Osteocyte (in vitro differentiated cells): ENCODE results near the gene CST3. TPM values are rescaled to one million over a fixed set of nuclear protein-coding genes. Genes with fewer than 3 reads are reported as not detected.
"Not testable (repeated sequence)": the region's sequence is repeated elsewhere in the genome, so short reads cannot be mapped to it uniquely, and the experiment has no call there.

Experiments
- DNase-seq: peaks from one replicate; pipeline ENCODE4 v3.0.0; 2021; ENCODE audit warnings: mixed read lengths; ENCODE audit not compliant: unreplicated experiment; ENCODE audit errors: extremely low spot score
- H3K27ac Mint-ChIP-seq: one replicate; pipeline ENCODE4 v1.8.0; 2021; ENCODE audit warnings: mild to moderate bottlenecking, mixed read lengths; ENCODE audit not compliant: unreplicated experiment
- H3K27me3 Mint-ChIP-seq: one replicate; pipeline ENCODE4 v1.8.0; 2021; ENCODE audit warnings: mixed read lengths; ENCODE audit not compliant: unreplicated experiment
- H3K36me3 Mint-ChIP-seq: one replicate; pipeline ENCODE4 v1.8.0; 2021; ENCODE audit warnings: mixed read lengths; ENCODE audit not compliant: unreplicated experiment
- H3K4me1 Mint-ChIP-seq: one replicate; pipeline ENCODE4 v1.8.0; 2021; ENCODE audit warnings: mixed read lengths; ENCODE audit not compliant: unreplicated experiment
- H3K4me3 Mint-ChIP-seq: one replicate; pipeline ENCODE4 v1.8.0; 2021; ENCODE audit warnings: mild to moderate bottlenecking, moderate library complexity, mixed read lengths; ENCODE audit not compliant: unreplicated experiment
- H3K9me3 Mint-ChIP-seq: one replicate; pipeline ENCODE4 v1.8.0; 2021; ENCODE audit warnings: mixed read lengths; ENCODE audit not compliant: unreplicated experiment
- total RNA-seq: library from RNA; stranded (reverse); gene quantifications from 2 replicates; pipeline ENCODE4 v1.2.1, GENCODE V29; 2021
- TF ChIP-seq, protein P1 (sequence below): fragments of 200-600 bp; sonication (generic); IDR thresholded peaks from 2 replicates; pipeline ENCODE4 v1.5.0; 2021; ENCODE audit warnings: antibody characterized with exemption, mild to moderate bottlenecking, moderate library complexity

Gene CST3
- total RNA-seq, 1 donor from 2014 or later, result 710 TPM

GRCh38 chr20:23662276-23662870 is 24.6 kb upstream of the CST3 start:
- Mint-ChIP-seq H3K27ac (no peak overlapping the region), H3K9me3 (no peaks in the 10 kb centered on the region), H3K36me3 (no peaks in the 10 kb centered on the region), H3K4me3 (no peak overlapping the region), H3K4me1 (peaks cover 22% of the 10 kb centered on the region), H3K27me3 (peaks cover 3% of the 10 kb centered on the region)
- DNase-seq, result no peak
- TF ChIP-seq, protein P1, sequence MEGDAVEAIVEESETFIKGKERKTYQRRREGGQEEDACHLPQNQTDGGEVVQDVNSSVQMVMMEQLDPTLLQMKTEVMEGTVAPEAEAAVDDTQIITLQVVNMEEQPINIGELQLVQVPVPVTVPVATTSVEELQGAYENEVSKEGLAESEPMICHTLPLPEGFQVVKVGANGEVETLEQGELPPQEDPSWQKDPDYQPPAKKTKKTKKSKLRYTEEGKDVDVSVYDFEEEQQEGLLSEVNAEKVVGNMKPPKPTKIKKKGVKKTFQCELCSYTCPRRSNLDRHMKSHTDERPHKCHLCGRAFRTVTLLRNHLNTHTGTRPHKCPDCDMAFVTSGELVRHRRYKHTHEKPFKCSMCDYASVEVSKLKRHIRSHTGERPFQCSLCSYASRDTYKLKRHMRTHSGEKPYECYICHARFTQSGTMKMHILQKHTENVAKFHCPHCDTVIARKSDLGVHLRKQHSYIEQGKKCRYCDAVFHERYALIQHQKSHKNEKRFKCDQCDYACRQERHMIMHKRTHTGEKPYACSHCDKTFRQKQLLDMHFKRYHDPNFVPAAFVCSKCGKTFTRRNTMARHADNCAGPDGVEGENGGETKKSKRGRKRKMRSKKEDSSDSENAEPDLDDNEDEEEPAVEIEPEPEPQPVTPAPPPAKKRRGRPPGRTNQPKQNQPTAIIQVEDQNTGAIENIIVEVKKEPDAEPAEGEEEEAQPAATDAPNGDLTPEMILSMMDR, result no peak

- TF ChIP-seq, protein P1, result no peak
- no peak for DNase-seq
- Mint-ChIP-seq H3K9me3 (no peaks in the 10 kb centered on the region), H3K27ac (no peak overlapping the region), H3K36me3 (no peaks in the 10 kb centered on the region), H3K4me3 (no peak overlapping the region), H3K4me1 (peaks cover 20% of the 10 kb centered on the region), H3K27me3 (peaks cover 3% of the 10 kb centered on the region)
Measured at GRCh38 chr20:23661002-23661429, 23.3 kb upstream of the CST3 start.

DNA sequence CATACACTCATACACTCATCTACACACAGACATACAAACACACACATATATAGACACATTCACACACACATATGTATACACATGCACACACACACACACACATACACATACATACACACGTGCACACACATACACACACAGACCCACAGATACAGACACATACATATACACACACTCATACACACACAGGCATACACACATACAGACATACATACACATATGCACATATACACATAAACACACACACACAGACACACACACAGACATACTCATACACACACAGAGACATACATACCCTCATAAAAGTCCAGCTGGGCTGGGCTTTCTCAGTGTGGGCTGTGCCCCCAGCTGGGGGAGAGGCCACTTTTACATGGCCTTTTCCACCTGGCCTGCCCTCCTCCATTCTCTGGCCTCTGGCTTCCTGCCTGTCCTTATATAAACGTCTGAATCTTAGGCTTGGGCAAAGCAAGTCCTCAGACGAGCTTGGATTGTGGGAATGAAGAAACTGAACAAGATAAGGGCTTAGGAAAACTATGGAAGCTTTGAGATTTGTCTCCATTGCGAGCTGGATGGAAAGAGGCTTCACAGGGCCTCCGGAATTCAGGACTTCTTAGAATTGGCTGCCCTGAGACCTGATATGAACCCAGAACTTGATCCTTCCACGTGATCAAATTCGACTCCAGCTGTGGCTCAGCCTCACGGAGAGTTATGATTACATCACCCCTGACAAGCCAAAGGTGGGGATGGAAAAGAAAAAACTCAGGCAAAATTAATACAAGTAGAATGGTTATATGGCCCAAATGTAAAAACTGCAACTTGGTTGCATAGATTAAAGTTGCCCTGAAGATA is 22.5 kb upstream of the CST3 start:
- H3K36me3 Mint-ChIP-seq, result no peaks in the 10 kb centered on the region
- H3K27ac Mint-ChIP-seq, result peak overlapping the region; percentile 21
- TF ChIP-seq, protein P1, result no peak
- H3K4me3 Mint-ChIP-seq, result no peak overlapping the region
- no peaks in the 10 kb centered on the region for H3K27me3 Mint-ChIP-seq
- DNase-seq, result no peak
- H3K4me1 Mint-ChIP-seq, result peaks cover 22% of the 10 kb centered on the region
- no peaks in the 10 kb centered on the region for H3K9me3 Mint-ChIP-seq

DNA sequence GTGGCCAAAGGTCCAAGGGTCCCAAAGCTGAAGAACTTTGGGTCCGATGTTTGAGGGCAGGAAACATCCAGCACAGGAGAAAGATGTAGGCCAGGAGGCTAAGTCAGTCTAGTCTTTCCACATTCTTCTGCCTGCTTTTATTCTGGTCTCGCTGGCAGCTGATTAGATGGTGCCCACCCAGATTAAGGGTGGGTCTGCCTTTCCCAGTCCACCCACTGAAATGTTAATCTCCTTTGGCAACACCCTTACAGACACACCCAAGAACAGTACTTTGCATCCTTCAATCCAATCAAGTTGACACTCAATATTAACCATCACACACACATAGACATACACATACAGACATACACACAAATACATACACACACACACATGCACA is 21.8 kb upstream of the CST3 start:
- DNase-seq, H3K9me3 Mint-ChIP-seq, H3K36me3 Mint-ChIP-seq, H3K4me3 Mint-ChIP-seq, H3K27me3 Mint-ChIP-seq: not testable (repeated sequence)
- Mint-ChIP-seq H3K4me1 (peaks cover 23% of the 10 kb centered on the region), H3K27ac (peak overlapping the region; percentile 52)

DNA sequence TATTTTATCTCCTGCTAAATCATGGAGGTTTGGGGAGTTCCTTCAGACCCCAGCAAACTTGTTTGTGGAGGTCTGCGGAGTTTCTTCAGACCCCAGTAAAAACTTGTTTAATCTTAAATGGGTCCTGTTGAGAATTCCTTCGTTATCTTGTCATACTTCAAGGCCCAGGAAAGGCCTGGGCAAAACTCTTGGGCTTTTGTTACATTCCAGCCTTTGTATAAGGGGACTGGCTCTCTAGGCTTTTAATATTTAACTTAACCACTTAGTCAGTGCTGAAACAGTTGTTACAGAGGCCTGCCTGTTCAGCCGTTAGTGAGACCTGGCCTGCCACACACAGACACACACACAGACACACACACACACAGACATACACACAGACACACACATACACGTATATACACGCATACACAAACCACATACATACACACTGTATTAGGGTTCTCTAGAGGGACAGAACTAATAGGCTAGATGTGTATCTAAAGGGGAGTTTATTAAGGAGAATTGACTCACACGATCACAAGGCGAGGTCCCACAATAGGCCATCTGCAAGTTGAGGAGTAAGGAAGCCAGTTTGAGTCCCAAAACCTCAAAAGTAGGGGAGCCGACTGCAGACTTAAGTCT is 21.3 kb upstream of the CST3 start:
- Mint-ChIP-seq H3K9me3 (no peaks in the 10 kb centered on the region), H3K36me3 (no peaks in the 10 kb centered on the region), H3K27ac (peak overlapping the region; percentile 52), H3K4me3 (no peak overlapping the region), H3K4me1 (peaks cover 25% of the 10 kb centered on the region), H3K27me3 (no peaks in the 10 kb centered on the region)
- DNase-seq, result no peak
- TF ChIP-seq, protein P1, result no peak
